PC-9 (cell line): ENCODE measurements around the gene PLEKHA6.

Experiments
- EZH2 ChIP-seq: fragments of 200-600 bp; sonication (generic); IDR thresholded peaks from 2 replicates; pipeline ENCODE4 v1.8.0; 2017; ENCODE audit warnings: antibody characterized with exemption, low read depth
- TF ChIP-seq, protein P1 (sequence below): fragments of 200-600 bp; sonication (generic); conservative IDR thresholded peaks from 2 replicates; pipeline ENCODE4 v1.6.1; 2017; ENCODE audit warnings: mixed run types, antibody characterized with exemption, mild to moderate bottlenecking, moderate library complexity

DNA sequence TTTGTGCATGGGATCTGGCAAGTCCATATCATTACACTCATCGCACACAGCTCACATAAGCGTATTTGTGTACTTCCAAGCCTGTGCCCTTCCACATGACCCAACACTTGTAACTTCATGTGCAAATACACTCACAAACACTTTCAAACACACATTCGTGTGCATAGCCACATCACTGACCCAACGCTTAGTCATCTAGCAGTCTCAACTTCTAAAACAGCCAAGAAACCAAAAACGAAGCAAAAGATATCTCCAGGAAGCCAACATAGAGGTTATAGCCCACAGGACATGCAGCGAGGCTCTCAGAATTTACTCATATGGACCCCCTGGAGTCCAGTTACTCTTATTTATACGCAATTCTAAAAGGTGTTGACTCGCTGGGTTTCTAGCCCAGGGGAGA, 135.1 kb downstream of the PLEKHA6 start:
- TF ChIP-seq, protein P1, sequence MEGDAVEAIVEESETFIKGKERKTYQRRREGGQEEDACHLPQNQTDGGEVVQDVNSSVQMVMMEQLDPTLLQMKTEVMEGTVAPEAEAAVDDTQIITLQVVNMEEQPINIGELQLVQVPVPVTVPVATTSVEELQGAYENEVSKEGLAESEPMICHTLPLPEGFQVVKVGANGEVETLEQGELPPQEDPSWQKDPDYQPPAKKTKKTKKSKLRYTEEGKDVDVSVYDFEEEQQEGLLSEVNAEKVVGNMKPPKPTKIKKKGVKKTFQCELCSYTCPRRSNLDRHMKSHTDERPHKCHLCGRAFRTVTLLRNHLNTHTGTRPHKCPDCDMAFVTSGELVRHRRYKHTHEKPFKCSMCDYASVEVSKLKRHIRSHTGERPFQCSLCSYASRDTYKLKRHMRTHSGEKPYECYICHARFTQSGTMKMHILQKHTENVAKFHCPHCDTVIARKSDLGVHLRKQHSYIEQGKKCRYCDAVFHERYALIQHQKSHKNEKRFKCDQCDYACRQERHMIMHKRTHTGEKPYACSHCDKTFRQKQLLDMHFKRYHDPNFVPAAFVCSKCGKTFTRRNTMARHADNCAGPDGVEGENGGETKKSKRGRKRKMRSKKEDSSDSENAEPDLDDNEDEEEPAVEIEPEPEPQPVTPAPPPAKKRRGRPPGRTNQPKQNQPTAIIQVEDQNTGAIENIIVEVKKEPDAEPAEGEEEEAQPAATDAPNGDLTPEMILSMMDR: no peak
- no peak for TF ChIP-seq EZH2
